Endothelial cell of umbilical vein (primary cell): ENCODE data around the gene MCM3AP. TPM values are rescaled to one million over a fixed set of nuclear protein-coding genes. Genes with fewer than 3 reads are reported as not detected.

Source experiments
- BruUV-seq: library from RNA; stranded (reverse); fragments of 400-500 nt; replicated peaks from 2 replicates; lab custom pipeline; 2021; lab: Mats Ljungman, UMichigan
- CTCF ChIA-PET: fragments of 300-600, 350-600 bp; sonication (Branson Sonifier 250); formaldehyde crosslinking; loops from one replicate; lab custom pipeline; 2021; ENCODE audit warnings: antibody characterized with exemption, inconsistent platforms; lab: Charles Lee
- POLR2A ChIA-PET: fragments of 300-600, 350-600 bp; sonication (Branson Sonifier 250); formaldehyde crosslinking; loops from one replicate; lab custom pipeline; 2021; ENCODE audit warnings: antibody characterized with exemption, inconsistent platforms; lab: Charles Lee
- DNase-seq: peaks from one replicate; pipeline ENCODE4 v3.0.0-alpha.2; 2011; ENCODE audit warnings: low read depth, low spot score
- FAIRE-seq: peaks from 2 replicates; lab custom pipeline; 2011; peaks lifted over from hg19 to GRCh38; lab: Jason Lieb, UNC
- H2AFZ ChIP-seq: 2 replicates; pipeline ENCODE4 v1.6.0; 2012; ENCODE audit warnings: low read depth, low read length, control low read depth, inconsistent platforms
- H3K27ac ChIP-seq: 2 replicates; pipeline ENCODE4 v1.5.1; 2011; ENCODE audit warnings: low read depth, mild to moderate bottlenecking, control low read depth, low read length, moderate library complexity; ENCODE audit not compliant: insufficient read depth
- H3K27me3 ChIP-seq, 2 experiments: 2 replicates each; pipeline versions ENCODE4 v1.6.0 to v1.6.1; 2011; ENCODE audit warnings: low read length in 2 of 2, mixed read lengths in 1 of 2; ENCODE audit not compliant: control insufficient read depth in 2 of 2, insufficient read depth in 2 of 2
- H3K36me3 ChIP-seq, 2 experiments: 2 replicates in 1 of 2; 3 replicates in 1 of 2; pipeline ENCODE4 v1.5.1; 2011; ENCODE audit warnings: low read length in 2 of 2, mild to moderate bottlenecking in 1 of 2, moderate library complexity in 1 of 2; ENCODE audit not compliant: control insufficient read depth in 2 of 2, insufficient read depth in 2 of 2; ENCODE audit errors: extremely low read depth in 1 of 2
- H3K4me1 ChIP-seq: 3 replicates; pipeline ENCODE4 v1.5.1; 2011; ENCODE audit warnings: mild to moderate bottlenecking, low read length; ENCODE audit not compliant: control insufficient read depth, insufficient read depth; ENCODE audit errors: extremely low read depth
- H3K4me2 ChIP-seq: 2 replicates; pipeline ENCODE4 v1.6.1; 2011; ENCODE audit warnings: low read length, control low read depth, mixed read lengths; ENCODE audit not compliant: insufficient read depth
- H3K4me3 ChIP-seq, 3 experiments: fragments of 200-600 bp in 1 of 3; sonication (generic), shearing (Covaris generic) in 1 of 3; replicated peaks in 1 of 3; 2 replicates each; pipeline ENCODE4 v1.5.1; 2011 to 2016; ENCODE audit warnings: control low read depth in 3 of 3, low read length in 3 of 3, mild to moderate bottlenecking in 2 of 3, inconsistent platforms in 1 of 3, low read depth in 1 of 3, moderate library complexity in 1 of 3; ENCODE audit not compliant: insufficient read depth in 1 of 3
- H3K79me2 ChIP-seq: 2 replicates; pipeline ENCODE4 v1.6.0; 2012; ENCODE audit warnings: low read length, inconsistent platforms; ENCODE audit not compliant: control insufficient read depth, insufficient read depth
- H3K9ac ChIP-seq: replicated peaks from 2 replicates; pipeline ENCODE3; 2011; ENCODE audit warnings: low read length, control low read depth; ENCODE audit not compliant: insufficient read depth; ENCODE audit errors: extremely low read depth
- H3K9me1 ChIP-seq: replicated peaks from 3 replicates; pipeline ENCODE4 v1.6.0; 2011; ENCODE audit warnings: mild to moderate bottlenecking, low read length; ENCODE audit not compliant: control insufficient read depth, insufficient read depth; ENCODE audit errors: extremely low read depth
- H3K9me3 ChIP-seq: replicated peaks from 2 replicates; pipeline ENCODE4 v1.5.1; 2012; ENCODE audit warnings: low read length, inconsistent platforms; ENCODE audit not compliant: control insufficient read depth, insufficient read depth
- H4K20me1 ChIP-seq: replicated peaks from 2 replicates; pipeline ENCODE3; 2011; ENCODE audit warnings: mild to moderate bottlenecking, low read length; ENCODE audit not compliant: control insufficient read depth, insufficient read depth; ENCODE audit errors: extremely low read depth
- FOS ChIP-seq: IDR thresholded peaks from 2 replicates; pipeline ENCODE4 v1.6.1; 2011; ENCODE audit warnings: mild to moderate bottlenecking, low read length, moderate library complexity, borderline replicate concordance; ENCODE audit not compliant: insufficient read depth
- MAX ChIP-seq: IDR thresholded peaks from 2 replicates; pipeline ENCODE4 v1.6.1; 2011; ENCODE audit not compliant: insufficient read depth, insufficient read length
- MYC ChIP-seq: IDR thresholded peaks from one replicate; pipeline ENCODE4 v1.6.1; 2011; ENCODE audit warnings: mild to moderate bottlenecking, low read depth, low read length
- dilution Hi-C: fragments of 300-500 bp; cut with MboI; formaldehyde crosslinking; loops from one replicate; pipeline ENCODE4 v1.15.0; 2019; ENCODE audit warnings: low sequenced_read_pairs; ENCODE audit not compliant: extremely low pct_ligation_motif_present
- intact Hi-C: fragments of 100-400 bp; cut with micrococcal nuclease; formaldehyde crosslinking; loops from one replicate; pipeline ENCODE4 v1.10.0; 2022
- polyA plus RNA-seq, 4 experiments: library from polyadenylated mRNA; depleted of rRNA in 3 of 4; stranded (reverse) in 3 of 4; unstranded in 1 of 4; fragments of >200 nt; gene quantifications; 2 replicates each; pipeline versions ENCODE4 v1.2.1 to v1.2.3, GENCODE V29; 2011 to 2012; ENCODE audit warnings: missing spikeins in 1 of 4
- total RNA-seq: library from RNA; stranded (reverse); gene quantifications from 2 replicates; pipeline ENCODE4 v1.2.3, GENCODE V29; 2021

Gene MCM3AP
- total and polyA plus RNA-seq, 2 donors (not counting 3 experiments of a cell fraction or from before 2014, with no cell fraction given), result 37.9 to 115 TPM

DNA sequence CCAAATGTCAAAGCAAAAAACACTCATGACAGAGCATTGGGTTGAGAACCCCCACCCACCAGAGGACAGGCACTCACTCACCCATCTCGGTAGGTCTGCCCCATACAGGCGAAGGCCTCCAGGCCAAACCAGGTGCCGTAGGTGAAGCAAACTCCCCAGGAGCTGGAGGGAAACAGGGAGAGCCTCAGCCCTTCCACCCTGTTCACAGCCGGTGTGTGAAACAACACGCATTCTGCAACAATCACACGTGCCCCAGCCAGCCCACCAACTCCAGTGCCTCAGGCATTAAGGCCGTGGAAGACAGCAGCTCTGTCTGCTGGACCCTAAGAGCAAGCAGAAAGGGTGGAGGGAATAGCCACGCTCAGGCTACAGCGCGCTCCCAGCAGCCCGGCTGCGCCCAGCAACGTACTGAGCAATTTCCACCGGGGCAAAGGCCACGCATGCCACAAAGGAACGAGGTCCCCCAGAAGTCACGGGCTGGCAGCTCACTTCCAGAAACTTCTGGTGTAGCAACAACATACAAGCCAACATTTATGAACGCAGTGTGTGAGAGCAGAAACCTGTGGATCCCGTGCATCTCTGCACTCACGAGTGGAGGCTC lies 89.7 kb downstream of the MCM3AP start:
- Histone ChIP-seq H2AFZ (no peak overlapping the region), H3K4me1 (no peaks in the 10 kb centered on the region), H3K9me1 (no peaks in the 10 kb centered on the region), H3K4me3 (no peak overlapping the region), H3K27ac (no peak overlapping the region), H3K4me2 (no peak overlapping the region), H3K36me3 (peaks cover 25 to 42% of the 10 kb centered on the region in 2 experiments), H3K27me3 (no peaks in the 10 kb centered on the region), H3K9ac (no peak overlapping the region), H3K79me2 (no peaks in the 10 kb centered on the region), H4K20me1 (no peaks in the 10 kb centered on the region), H3K9me3 (no peaks in the 10 kb centered on the region)
- POLR2A ChIA-PET, result no interaction called here
- intact Hi-C loops, result no loop called here
- DNase-seq (no peak), FAIRE-seq (no peak)
- no TSS peak for BruUV-seq
- CTCF ChIA-PET, result interaction anchor here (1.1 kb wide), 1 partner anchor 33 kb away, joined by 4 read pairs; no protein-coding TSS in a partner anchor
- no peak for TF ChIP-seq MYC
- dilution Hi-C loops, result no loop called here

DNA sequence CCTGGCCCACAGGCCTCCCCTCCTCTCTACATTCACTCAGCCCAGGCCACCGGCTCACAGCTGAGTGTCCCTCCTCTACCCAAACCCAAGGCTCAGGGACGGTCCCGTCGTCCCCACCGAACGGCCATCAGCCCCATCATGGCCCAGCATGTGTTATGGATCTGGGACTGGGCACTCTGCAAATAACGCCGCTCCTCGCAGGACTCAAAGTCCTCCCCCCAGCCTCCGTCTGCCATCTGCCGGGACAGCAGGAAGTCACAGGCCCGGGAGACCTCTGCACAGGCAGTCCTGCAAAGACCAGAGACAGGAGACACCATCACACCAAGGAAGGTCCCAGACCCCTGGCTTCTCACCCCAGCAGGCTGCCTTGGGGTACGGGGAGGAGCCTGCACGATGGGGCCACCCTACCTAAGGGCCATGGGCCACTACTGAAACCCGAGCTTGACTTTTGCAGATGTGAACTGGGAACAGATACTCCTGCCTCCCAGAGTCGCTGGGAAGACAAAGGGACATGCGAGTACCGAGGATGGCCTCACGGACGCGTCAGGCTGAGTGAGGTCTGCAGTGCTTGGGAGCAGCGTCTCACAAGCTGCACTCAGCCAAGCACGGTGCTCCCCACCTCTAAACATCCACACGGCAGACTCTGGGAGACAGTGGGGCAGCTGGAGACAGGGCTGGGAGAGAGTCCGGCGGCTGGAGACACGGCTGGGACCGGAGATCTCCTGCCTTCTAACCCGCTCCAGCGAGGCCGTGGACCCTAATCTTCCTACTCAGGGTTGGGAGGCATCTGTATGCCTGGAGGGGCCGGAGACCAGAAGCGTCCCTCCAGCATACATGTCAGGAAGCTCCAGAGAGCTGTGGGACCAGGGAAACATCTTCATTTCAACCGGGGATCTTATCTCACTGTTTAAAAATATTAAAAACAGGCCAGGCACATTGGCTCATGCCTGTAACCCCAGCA lies 90.8 kb downstream of the MCM3AP start:
- Histone ChIP-seq H2AFZ (no peak overlapping the region), H3K9ac (no peak overlapping the region), H3K27ac (no peak overlapping the region), H3K9me1 (no peaks in the 10 kb centered on the region), H4K20me1 (no peaks in the 10 kb centered on the region), H3K36me3 (peaks cover 20 to 42% of the 10 kb centered on the region in 2 experiments), H3K79me2 (no peaks in the 10 kb centered on the region), H3K27me3 (no peaks in the 10 kb centered on the region), H3K4me2 (no peak overlapping the region), H3K9me3 (no peaks in the 10 kb centered on the region), H3K4me1 (peaks cover 2% of the 10 kb centered on the region), H3K4me3 (no peak overlapping the region)
- no peak for FAIRE-seq
- dilution Hi-C loops (no loop called here), intact Hi-C loops (no loop called here)
- DNase-seq, result no peak
- BruUV-seq, result no TSS peak
- ChIA-PET POLR2A (no interaction called here), CTCF (interaction anchor here (1.1 kb wide), 1 partner anchor 32 kb away, joined by 4 read pairs; no protein-coding TSS in a partner anchor)
- TF ChIP-seq MYC (no peak), MAX (no peak), FOS (no peak)
